Adipocyte (in vitro differentiated cells): ENCODE data around the gene EXOSC9.
A peak's percentile ranks its signal among the peaks of the same experiment; 100 is the strongest.

Experiments
- DNase-seq: peaks from one replicate; pipeline ENCODE4 v3.0.0-alpha.2; 2015; ENCODE audit warnings: low read depth
- H3K27me3 ChIP-seq: replicated peaks from 2 replicates; pipeline ENCODE4 v1.7.0; 2013; ENCODE audit warnings: mild to moderate bottlenecking, low read length, moderate library complexity; ENCODE audit not compliant: control insufficient read depth, insufficient read depth
- H3K36me3 ChIP-seq: 2 replicates; pipeline ENCODE4 v1.7.0; 2013; ENCODE audit warnings: low read length, mild to moderate bottlenecking, moderate library complexity; ENCODE audit not compliant: control insufficient read depth, insufficient read depth, severe bottlenecking
- H3K4me1 ChIP-seq: 2 replicates; pipeline ENCODE4 v1.7.0; 2013; ENCODE audit warnings: mild to moderate bottlenecking, low read length, moderate library complexity; ENCODE audit not compliant: control insufficient read depth, insufficient read depth
- H3K4me3 ChIP-seq: 2 replicates; pipeline ENCODE4 v1.7.0; 2013; ENCODE audit warnings: mild to moderate bottlenecking, low read length, moderate library complexity
- H3K9ac ChIP-seq: 2 replicates; pipeline ENCODE4 v1.7.0; 2013; ENCODE audit warnings: mild to moderate bottlenecking, low read length, moderate library complexity
- H3K9me3 ChIP-seq: 2 replicates; pipeline ENCODE4 v1.7.0; 2013; ENCODE audit warnings: mild to moderate bottlenecking, low read length, moderate library complexity; ENCODE audit not compliant: control insufficient read depth

The EXOSC9 gene

GRCh38 chr4:121824950-121825349, 23.8 kb downstream of the EXOSC9 start:
- peaks cover 23% of the 10 kb centered on the region for H3K4me1 ChIP-seq
- DNase-seq: no peak
- no peaks in the 10 kb centered on the region for H3K9me3 ChIP-seq
- peak overlapping the region; percentile 22 for H3K9ac ChIP-seq
- H3K36me3 ChIP-seq: peaks cover 12% of the 10 kb centered on the region
- H3K4me3 ChIP-seq: no peak overlapping the region
- no peaks in the 10 kb centered on the region for H3K27me3 ChIP-seq

GRCh38 chr4:121827853-121828252, 26.7 kb downstream of the EXOSC9 start:
- Histone ChIP-seq H3K36me3 (peaks cover 37% of the 10 kb centered on the region), H3K27me3 (no peaks in the 10 kb centered on the region), H3K4me3 (no peak overlapping the region), H3K9ac (peak overlapping the region; percentile 18), H3K4me1 (peaks cover 11% of the 10 kb centered on the region), H3K9me3 (no peaks in the 10 kb centered on the region)
- DNase-seq: peak; percentile 38

GRCh38 chr4:121829511-121829910, 28.4 kb downstream of the EXOSC9 start:
- H3K9ac ChIP-seq: no peak overlapping the region
- no peak overlapping the region for H3K4me3 ChIP-seq
- peaks cover 46% of the 10 kb centered on the region for H3K36me3 ChIP-seq
- H3K9me3 ChIP-seq: no peaks in the 10 kb centered on the region
- H3K27me3 ChIP-seq: no peaks in the 10 kb centered on the region
- H3K4me1 ChIP-seq: peaks cover 8% of the 10 kb centered on the region
- no peak for DNase-seq

GRCh38 chr4:121838136-121838535, 37.0 kb downstream of the EXOSC9 start:
- Histone ChIP-seq H3K4me3 (no peak overlapping the region), H3K4me1 (no peaks in the 10 kb centered on the region), H3K9ac (no peak overlapping the region), H3K9me3 (no peaks in the 10 kb centered on the region), H3K36me3 (peaks cover 46% of the 10 kb centered on the region), H3K27me3 (no peaks in the 10 kb centered on the region)
- DNase-seq: peak; percentile 42

GRCh38 chr4:121842862-121843261, 41.7 kb downstream of the EXOSC9 start:
- Histone ChIP-seq H3K9me3 (no peaks in the 10 kb centered on the region), H3K4me1 (no peaks in the 10 kb centered on the region), H3K4me3 (no peak overlapping the region), H3K9ac (no peak overlapping the region), H3K36me3 (peaks cover 54% of the 10 kb centered on the region), H3K27me3 (no peaks in the 10 kb centered on the region)
- peak; percentile 17 for DNase-seq

GRCh38 chr4:121846662-121847061, 45.5 kb downstream of the EXOSC9 start:
- no peaks in the 10 kb centered on the region for H3K9me3 ChIP-seq
- peaks cover 59% of the 10 kb centered on the region for H3K36me3 ChIP-seq
- H3K4me1 ChIP-seq: no peaks in the 10 kb centered on the region
- no peaks in the 10 kb centered on the region for H3K27me3 ChIP-seq
- no peak overlapping the region for H3K9ac ChIP-seq
- H3K4me3 ChIP-seq: no peak overlapping the region
- DNase-seq: no peak

- H3K36me3 ChIP-seq: peaks cover 40% of the 10 kb centered on the region
- H3K9ac ChIP-seq: no peak overlapping the region
- no peaks in the 10 kb centered on the region for H3K9me3 ChIP-seq
- H3K4me1 ChIP-seq: no peaks in the 10 kb centered on the region
- H3K4me3 ChIP-seq: no peak overlapping the region
- no peaks in the 10 kb centered on the region for H3K27me3 ChIP-seq
- DNase-seq: no peak
Observed at GRCh38 chr4:121851354-121851753, 50.2 kb downstream of the EXOSC9 start.

- H3K9ac ChIP-seq: no peak overlapping the region
- no peak for DNase-seq
- no peak overlapping the region for H3K4me3 ChIP-seq
- H3K27me3 ChIP-seq: no peaks in the 10 kb centered on the region
- no peaks in the 10 kb centered on the region for H3K4me1 ChIP-seq
- H3K36me3 ChIP-seq: peaks cover 52% of the 10 kb centered on the region
- no peaks in the 10 kb centered on the region for H3K9me3 ChIP-seq
Observed at GRCh38 chr4:121860121-121860520, 59.0 kb downstream of the EXOSC9 start.

- Histone ChIP-seq H3K27me3 (no peaks in the 10 kb centered on the region), H3K9ac (no peak overlapping the region), H3K4me3 (no peak overlapping the region), H3K9me3 (no peaks in the 10 kb centered on the region), H3K36me3 (peaks cover 46% of the 10 kb centered on the region), H3K4me1 (no peaks in the 10 kb centered on the region)
- DNase-seq: no peak
Observed at GRCh38 chr4:121861426-121861825, 60.3 kb downstream of the EXOSC9 start.

- H3K9me3 ChIP-seq: no peaks in the 10 kb centered on the region
- H3K36me3 ChIP-seq: peaks cover 42% of the 10 kb centered on the region
- DNase-seq: no peak
Observed at GRCh38 chr4:121863799-121864198, 62.7 kb downstream of the EXOSC9 start.

More at GRCh38 chr4:121863799-121864198, 62.7 kb downstream of the EXOSC9 start:
- Histone ChIP-seq H3K4me3 (no peak overlapping the region), H3K9ac (no peak overlapping the region), H3K27me3 (no peaks in the 10 kb centered on the region), H3K4me1 (no peaks in the 10 kb centered on the region)
